Measurements from ENCODE around the gene PKP3.
"Not testable (repeated sequence)": the region's sequence is repeated elsewhere in the genome, so short reads cannot be mapped to it uniquely, and the experiment has no call there.

The PKP3 gene

GRCh38 chr11:394858-395655 is 1.0 kb downstream of the PKP3 start:
- DNase-seq (ENCODE audit: low read depth in 2 of 2) = no peak

GRCh38 chr11:395866-396265 is 1.9 kb downstream of the PKP3 start:
- no peak for DNase-seq (ENCODE audit: low read depth in 2 of 2)

GRCh38 chr11:396511-396947 is 2.5 kb downstream of the PKP3 start:
- DNase-seq (ENCODE audit: low read depth in 2 of 2) = no peak

GRCh38 chr11:396948-397548 is 3.0 kb downstream of the PKP3 start:
- DNase-seq (ENCODE audit: low read depth in 2 of 2) = peak in 1 of 2 donors; percentile 46

GRCh38 chr11:398826-399225 is 4.8 kb downstream of the PKP3 start:
- no peak for DNase-seq (ENCODE audit: low read depth in 2 of 2)

GRCh38 chr11:399731-400211 is 5.8 kb downstream of the PKP3 start:
- no peak for DNase-seq (ENCODE audit: low read depth in 2 of 2)

- no peak for DNase-seq (ENCODE audit: low read depth in 2 of 2)
Measured at GRCh38 chr11:400241-400689, 6.3 kb downstream of the PKP3 start.

GRCh38 chr11:401196-401595 is 7.2 kb downstream of the PKP3 start:
- not testable (repeated sequence) for DNase-seq (ENCODE audit: low read depth in 2 of 2)

- DNase-seq (ENCODE audit: low read depth in 2 of 2) = no peak
Measured at GRCh38 chr11:403021-403760, 9.2 kb downstream of the PKP3 start.

- no peak for DNase-seq (ENCODE audit: low read depth in 2 of 2)
Measured at GRCh38 chr11:403761-404431, 9.9 kb downstream of the PKP3 start.

GRCh38 chr11:404551-405264 is 10.7 kb downstream of the PKP3 start:
- DNase-seq (ENCODE audit: low read depth in 2 of 2) = no peak

- DNase-seq (ENCODE audit: low read depth in 2 of 2) = no peak
Measured at GRCh38 chr11:405323-405953, 11.4 kb downstream of the PKP3 start.

- no peak for DNase-seq (ENCODE audit: low read depth in 2 of 2)
Measured at GRCh38 chr11:405954-406795, 12.2 kb downstream of the PKP3 start.

GRCh38 chr11:406796-407650 is 13.0 kb downstream of the PKP3 start:
- DNase-seq (ENCODE audit: low read depth in 2 of 2) = peak; percentile 82 to 84

GRCh38 chr11:407651-408123 is 13.7 kb downstream of the PKP3 start:
- no peak for DNase-seq (ENCODE audit: low read depth in 2 of 2)

GRCh38 chr11:408154-409007 is 14.4 kb downstream of the PKP3 start:
- no peak for DNase-seq (ENCODE audit: low read depth in 2 of 2)

- no peak for DNase-seq (ENCODE audit: low read depth in 2 of 2)
Measured at GRCh38 chr11:409008-409599, 15.1 kb downstream of the PKP3 start.
